GM19468 (cell line): ENCODE data around the gene TNFRSF18.

Experiments
- ATAC-seq: cut with Tn5 transposase; IDR thresholded peaks from one replicate; pipeline ENCODE4 v1.9.1; 2021; ENCODE audit warnings: mild to moderate bottlenecking, moderate library complexity, moderate number of reproducible peaks; ENCODE audit not compliant: unreplicated experiment; ENCODE audit errors: extremely low read depth

TNFRSF18 gene

GRCh38 chr1:1215881-1216605 is 9.7 kb upstream of the TNFRSF18 start:
- no peak for ATAC-seq

- no peak for ATAC-seq
Measured at GRCh38 chr1:1215080-1215676, 8.8 kb upstream of the TNFRSF18 start.

- no peak for ATAC-seq
Measured at GRCh38 chr1:1213345-1214265, 7.2 kb upstream of the TNFRSF18 start, which contains the start of gene TNFRSF4. Gene TNFRSF4, minus strand, starts transcription at chr1:1214153. Its CDS starts 26 bp downstream, at chr1:1214127.

GRCh38 chr1:1212780-1213344 is 6.5 kb upstream of the TNFRSF18 start:
- no peak for ATAC-seq

- no peak for ATAC-seq
Measured at GRCh38 chr1:1211541-1212441, 5.4 kb upstream of the TNFRSF18 start.

GRCh38 chr1:1210726-1211540 is 4.5 kb upstream of the TNFRSF18 start:
- no peak for ATAC-seq

- ATAC-seq = no peak
Measured at GRCh38 chr1:1208713-1209433, 2.5 kb upstream of the TNFRSF18 start.

- no peak for ATAC-seq
Measured at GRCh38 chr1:1207571-1207892, 1.1 kb upstream of the TNFRSF18 start.

GRCh38 chr1:1206966-1207531 is 657 bp upstream of the TNFRSF18 start:
- ATAC-seq = no peak

GRCh38 chr1:1205769-1206375 is 520 bp downstream of the TNFRSF18 start:
- no peak for ATAC-seq

GRCh38 chr1:1204998-1205768 is 1.2 kb downstream of the TNFRSF18 start:
- no peak for ATAC-seq

GRCh38 chr1:1204425-1204920 is 1.9 kb downstream of the TNFRSF18 start:
- no peak for ATAC-seq

GRCh38 chr1:1203561-1204424 is 2.6 kb downstream of the TNFRSF18 start:
- ATAC-seq = no peak

- no peak for ATAC-seq
Measured at GRCh38 chr1:1202831-1203560, 3.4 kb downstream of the TNFRSF18 start.
